Vagina (tissue), 2 donors: ENCODE measurements around the gene RUNX2. TPM values are rescaled to one million over a fixed set of nuclear protein-coding genes. Genes with fewer than 3 reads are reported as not detected.

Source experiments
- DNase-seq, 2 donors: peaks; one replicate each; pipeline ENCODE4 v3.0.0-alpha.2; 2017; ENCODE audit errors: extremely low spot score in 2 of 2
- H3K27ac ChIP-seq: fragments of 200-600 bp; sonication (generic); one replicate; pipeline ENCODE4 v1.5.1; 2019
- H3K27me3 ChIP-seq: fragments of 200-600 bp; sonication (generic); one replicate; pipeline ENCODE4 v1.5.1; 2019
- H3K36me3 ChIP-seq, 2 donors: fragments of 200-600 bp; sonication (generic); one replicate each; pipeline ENCODE4 v1.5.1; 2017 to 2019
- H3K4me1 ChIP-seq: fragments of 200-600 bp; sonication (generic); one replicate; pipeline ENCODE4 v1.5.1; 2019
- H3K4me3 ChIP-seq, 2 donors: fragments of 200-600 bp; sonication (generic); 1 replicate in 1 of 2; 2 replicates in 1 of 2; pipeline ENCODE4 v1.5.1; 2016 to 2019
- H3K9me3 ChIP-seq: fragments of 200-600 bp; sonication (generic); one replicate; pipeline ENCODE4 v1.5.1; 2019
- POLR2A ChIP-seq, 2 donors: fragments of 450-650 bp; IDR thresholded peaks; one replicate each; pipeline ENCODE4 v1.6.1; 2017; ENCODE audit warnings: antibody characterized with exemption in 2 of 2, mild to moderate bottlenecking in 2 of 2, moderate library complexity in 2 of 2
- POLR2AphosphoS5 ChIP-seq, 2 donors: sonication (generic); formaldehyde crosslinking; IDR thresholded peaks; one replicate each; pipeline ENCODE4 v1.9.0; 2017; ENCODE audit warnings: antibody characterized with exemption in 2 of 2, mild to moderate bottlenecking in 2 of 2, low read depth in 1 of 2; ENCODE audit not compliant: insufficient read depth in 1 of 2
- intact Hi-C: fragments of 100-400 bp; cut with DNase I; formaldehyde crosslinking; loops from one replicate; pipeline ENCODE4 v1.15.1; 2023
- total RNA-seq: library from RNA; depleted of rRNA; stranded (reverse); fragments of >200 nt; gene quantifications from one replicate; pipeline ENCODE4 v1.2.3, GENCODE V29; 2016
- TF ChIP-seq, protein P1 (sequence below), 3 experiments: fragments of 450-650 bp in 2 of 3; fragments of 200-600 bp in 1 of 3; sonication (generic) in 1 of 3; IDR thresholded peaks; one replicate each; pipeline ENCODE4 v1.5.1; 2017 to 2019; ENCODE audit warnings: antibody characterized with exemption in 3 of 3, mild to moderate bottlenecking in 2 of 3, moderate library complexity in 2 of 3

The RUNX2 gene
- total RNA-seq, 1 donor from 2014 or later = 13.0 TPM

DNA sequence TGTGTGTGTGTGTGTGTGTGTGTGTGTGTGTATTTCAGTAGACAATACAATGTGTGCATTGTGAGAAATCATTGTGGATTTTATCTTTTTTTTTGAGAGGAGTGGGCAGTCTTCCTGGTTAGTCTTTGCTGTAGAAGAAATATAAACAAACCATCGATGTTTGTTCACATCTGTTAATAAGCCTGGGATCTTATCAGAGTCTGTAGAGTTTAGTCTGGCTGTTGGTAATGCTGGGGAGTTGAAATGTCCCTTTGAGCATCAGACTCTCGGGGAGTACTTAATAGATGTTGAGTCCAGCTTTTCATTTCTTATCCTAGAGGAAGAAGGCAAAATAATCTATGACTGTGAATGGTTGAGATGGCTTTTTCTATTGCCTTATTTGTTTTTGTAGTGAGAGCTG, 146.2 kb downstream of the RUNX2 start:
- H3K36me3 ChIP-seq = no peaks in the 10 kb centered on the region
- TF ChIP-seq POLR2AphosphoS5 (IDR thresholded peaks at IDR 0.05; ENCODE audit: insufficient read depth in 1 of 2, low read depth in 1 of 2) = no peak
- TF ChIP-seq, protein P1, sequence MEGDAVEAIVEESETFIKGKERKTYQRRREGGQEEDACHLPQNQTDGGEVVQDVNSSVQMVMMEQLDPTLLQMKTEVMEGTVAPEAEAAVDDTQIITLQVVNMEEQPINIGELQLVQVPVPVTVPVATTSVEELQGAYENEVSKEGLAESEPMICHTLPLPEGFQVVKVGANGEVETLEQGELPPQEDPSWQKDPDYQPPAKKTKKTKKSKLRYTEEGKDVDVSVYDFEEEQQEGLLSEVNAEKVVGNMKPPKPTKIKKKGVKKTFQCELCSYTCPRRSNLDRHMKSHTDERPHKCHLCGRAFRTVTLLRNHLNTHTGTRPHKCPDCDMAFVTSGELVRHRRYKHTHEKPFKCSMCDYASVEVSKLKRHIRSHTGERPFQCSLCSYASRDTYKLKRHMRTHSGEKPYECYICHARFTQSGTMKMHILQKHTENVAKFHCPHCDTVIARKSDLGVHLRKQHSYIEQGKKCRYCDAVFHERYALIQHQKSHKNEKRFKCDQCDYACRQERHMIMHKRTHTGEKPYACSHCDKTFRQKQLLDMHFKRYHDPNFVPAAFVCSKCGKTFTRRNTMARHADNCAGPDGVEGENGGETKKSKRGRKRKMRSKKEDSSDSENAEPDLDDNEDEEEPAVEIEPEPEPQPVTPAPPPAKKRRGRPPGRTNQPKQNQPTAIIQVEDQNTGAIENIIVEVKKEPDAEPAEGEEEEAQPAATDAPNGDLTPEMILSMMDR (IDR thresholded peaks at IDR 0.05) = no peak
- no peak for TF ChIP-seq POLR2A (IDR thresholded peaks at IDR 0.05)
- no peak for DNase-seq
- H3K4me3 ChIP-seq = no peak overlapping the region
- H3K27me3 ChIP-seq = no peaks in the 10 kb centered on the region
- H3K4me1 ChIP-seq = peaks cover 10% of the 10 kb centered on the region
- no peak overlapping the region for H3K27ac ChIP-seq
- intact Hi-C loops = no loop called here
- H3K9me3 ChIP-seq = no peaks in the 10 kb centered on the region

DNA sequence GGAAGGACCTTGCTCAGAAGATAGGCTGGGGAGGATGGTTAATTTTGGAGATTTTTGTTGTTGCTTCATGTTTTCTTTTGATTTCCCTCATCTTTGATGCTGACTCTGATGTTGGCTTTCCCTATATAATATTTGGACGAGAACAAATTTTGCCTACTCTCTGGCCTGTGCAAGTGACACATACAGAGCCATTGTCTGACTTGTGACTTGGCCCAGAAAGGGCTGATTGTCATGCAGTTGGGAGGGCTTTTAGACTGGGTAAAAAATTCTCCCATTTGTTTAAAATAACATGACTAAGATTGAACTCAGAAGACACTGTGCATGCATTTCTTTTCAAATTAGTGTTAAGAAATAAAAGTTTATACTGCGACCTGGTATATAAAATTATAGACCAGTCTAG, 148.2 kb downstream of the RUNX2 start:
- Histone ChIP-seq H3K27ac (no peak overlapping the region), H3K9me3 (no peaks in the 10 kb centered on the region), H3K27me3 (no peaks in the 10 kb centered on the region), H3K4me3 (no peak overlapping the region), H3K4me1 (peaks cover 24% of the 10 kb centered on the region), H3K36me3 (no peaks in the 10 kb centered on the region)
- no peak for DNase-seq
- TF ChIP-seq POLR2A (IDR thresholded peaks at IDR 0.05) = no peak
- TF ChIP-seq POLR2AphosphoS5 (IDR thresholded peaks at IDR 0.05; ENCODE audit: insufficient read depth in 1 of 2, low read depth in 1 of 2) = no peak
- TF ChIP-seq, protein P1 (IDR thresholded peaks at IDR 0.05) = no peak
- intact Hi-C loops = no loop called here

DNA sequence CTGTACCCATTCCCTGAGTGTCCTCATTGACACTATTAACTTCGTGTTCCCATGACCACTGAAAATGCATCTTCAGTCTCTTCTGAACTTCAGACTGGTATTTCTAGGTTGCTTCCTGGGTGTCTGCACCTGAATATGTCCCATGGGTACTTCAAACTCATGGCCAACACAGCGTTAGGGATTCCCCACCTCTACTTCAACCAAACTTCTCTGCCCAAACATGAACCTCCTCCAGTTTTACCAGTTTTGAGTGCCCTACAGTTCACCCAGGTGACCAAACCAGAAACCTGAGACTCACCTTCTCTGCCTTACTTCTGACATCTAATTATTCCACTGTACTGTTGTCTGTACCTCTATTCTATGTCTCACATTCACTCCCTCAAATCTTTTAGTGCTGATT, 149.1 kb downstream of the RUNX2 start:
- TF ChIP-seq POLR2AphosphoS5 (IDR thresholded peaks at IDR 0.05; ENCODE audit: insufficient read depth in 1 of 2, low read depth in 1 of 2) (no peak), POLR2A (IDR thresholded peaks at IDR 0.05) (no peak)
- TF ChIP-seq, protein P1 (IDR thresholded peaks at IDR 0.05) = no peak
- Histone ChIP-seq H3K4me3 (no peak overlapping the region), H3K27ac (no peak overlapping the region), H3K4me1 (peaks cover 30% of the 10 kb centered on the region), H3K27me3 (no peaks in the 10 kb centered on the region), H3K36me3 (no peaks in the 10 kb centered on the region), H3K9me3 (no peaks in the 10 kb centered on the region)
- intact Hi-C loops = no loop called here
- no peak for DNase-seq

DNA sequence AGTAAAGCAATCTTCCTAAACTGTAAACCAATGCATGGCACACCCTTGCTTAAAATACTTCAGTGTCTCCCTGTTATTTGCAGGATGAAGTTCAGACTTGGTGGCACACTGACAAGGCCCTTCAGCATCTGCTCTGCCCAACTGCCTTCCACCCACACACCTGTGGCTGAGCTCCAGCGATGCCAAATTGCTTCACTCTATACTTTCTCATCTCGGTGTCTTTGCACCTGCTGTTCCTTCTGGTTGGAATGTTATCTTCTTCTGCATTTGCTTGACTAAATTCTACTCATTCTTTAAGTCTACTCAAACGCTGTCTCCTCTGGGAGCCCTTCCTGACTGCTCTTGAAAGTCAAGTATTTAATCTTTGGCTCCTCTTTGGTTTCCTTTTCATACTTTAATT, 149.7 kb downstream of the RUNX2 start:
- no peaks in the 10 kb centered on the region for H3K27me3 ChIP-seq
- no peaks in the 10 kb centered on the region for H3K36me3 ChIP-seq
- H3K4me1 ChIP-seq = peaks cover 34% of the 10 kb centered on the region
- H3K27ac ChIP-seq = no peak overlapping the region
- no peaks in the 10 kb centered on the region for H3K9me3 ChIP-seq
- no peak for TF ChIP-seq POLR2A (IDR thresholded peaks at IDR 0.05)
- TF ChIP-seq, protein P1 (IDR thresholded peaks at IDR 0.05) = no peak
- TF ChIP-seq POLR2AphosphoS5 (IDR thresholded peaks at IDR 0.05; ENCODE audit: insufficient read depth in 1 of 2, low read depth in 1 of 2) = no peak
- H3K4me3 ChIP-seq = no peak overlapping the region
- no peak for DNase-seq
- intact Hi-C loops = no loop called here

DNA sequence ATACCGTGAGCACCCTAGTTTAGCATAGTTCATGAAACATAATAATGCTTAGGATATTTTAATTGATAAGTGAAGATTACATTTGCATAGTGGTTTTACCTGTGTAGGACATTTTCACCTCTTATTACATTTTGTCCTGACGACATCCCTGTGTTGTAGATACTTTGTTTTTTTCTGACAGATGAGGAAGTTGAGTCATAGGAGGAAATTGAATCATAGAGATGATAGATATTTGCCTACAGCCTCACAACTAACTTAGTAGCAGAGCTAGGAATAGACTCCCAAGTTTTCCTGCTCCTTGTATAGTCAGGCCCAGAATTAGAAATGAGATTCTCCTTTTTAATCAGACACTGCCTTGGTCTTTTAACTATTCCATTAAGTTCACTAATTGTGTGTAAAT, 150.1 kb downstream of the RUNX2 start:
- Histone ChIP-seq H3K4me3 (no peak overlapping the region), H3K27ac (no peak overlapping the region), H3K4me1 (peaks cover 36% of the 10 kb centered on the region), H3K36me3 (no peaks in the 10 kb centered on the region), H3K9me3 (no peaks in the 10 kb centered on the region), H3K27me3 (no peaks in the 10 kb centered on the region)
- intact Hi-C loops = no loop called here
- TF ChIP-seq POLR2A (IDR thresholded peaks at IDR 0.05) (no peak), POLR2AphosphoS5 (IDR thresholded peaks at IDR 0.05; ENCODE audit: insufficient read depth in 1 of 2, low read depth in 1 of 2) (no peak)
- TF ChIP-seq, protein P1 (IDR thresholded peaks at IDR 0.05) = no peak
- DNase-seq = no peak
